Ovary (tissue), 9 donors: Measurements from ENCODE around the gene CENPN. TPM values are rescaled to one million over a fixed set of nuclear protein-coding genes. Genes with fewer than 3 reads are reported as not detected.

ENCODE experiments used
- DNase-seq, 5 donors: peaks; one replicate each; pipeline ENCODE4 v3.0.0-alpha.2; 2019 to 2020
- H3K27ac ChIP-seq, 2 donors: fragments of 200-600 bp; one replicate each; pipeline versions ENCODE4 v1.5.1 to v1.8.0; 2019 to 2022
- H3K27me3 ChIP-seq: fragments of 200-600 bp; one replicate; pipeline ENCODE4 v1.8.0; 2022
- H3K36me3 ChIP-seq: fragments of 200-600 bp; sonication (generic); one replicate; pipeline ENCODE4 v1.5.1; 2019
- H3K4me1 ChIP-seq: one replicate; pipeline ENCODE4 v1.8.1; 2013; ENCODE audit warnings: mild to moderate bottlenecking, moderate library complexity; ENCODE audit not compliant: insufficient read depth
- H3K4me3 ChIP-seq: fragments of 200-600 bp; sonication (generic); one replicate; pipeline ENCODE4 v1.5.1; 2017
- H3K9me3 ChIP-seq, 2 donors: fragments of 200-600 bp in 1 of 2; sonication (generic) in 1 of 2; one replicate each; pipeline versions ENCODE4 v1.5.1 to v1.8.1; 2013 to 2019; ENCODE audit warnings: mild to moderate bottlenecking in 1 of 2, moderate library complexity in 1 of 2
- CTCF ChIP-seq, 3 donors: fragments of 450-650 bp in 2 of 3; fragments of 200-600 bp in 1 of 3; IDR thresholded peaks; one replicate each; pipeline versions ENCODE4 v1.5.1 to v1.8.0; 2016 to 2022; ENCODE audit warnings: antibody characterized with exemption in 3 of 3, mild to moderate bottlenecking in 1 of 3
- EP300 ChIP-seq: sonication (generic); formaldehyde crosslinking; IDR thresholded peaks from one replicate; pipeline ENCODE4 v1.6.1; 2017; ENCODE audit warnings: antibody characterized with exemption
- POLR2A ChIP-seq: fragments of 450-650 bp; IDR thresholded peaks from one replicate; pipeline ENCODE4 v1.6.1; 2017; ENCODE audit warnings: antibody characterized with exemption, mild to moderate bottlenecking, moderate library complexity
- WGBS, 3 donors: extraction: QIAGEN DNeasy Blood & Tissue Kit in 1 of 3; methylation state at CpG; one replicate each; pipeline versions ENCODE4 v1.1.5 to v1.1.7; 2013 to 2017; 5-methylcytosine and 5-hydroxymethylcytosine counted together
- intact Hi-C, 4 donors: fragments of 100-400 bp; cut with DNase I; formaldehyde crosslinking; loops; one replicate each; pipeline versions ENCODE4 v1.11.0 to v1.15.1; 2022 to 2023
- polyA plus RNA-seq, 2 donors: library from polyadenylated mRNA; stranded (reverse); fragments of 200-250 nt in 1 of 2; fragments of 350-450 nt in 1 of 2; fragmentation: Illumina TruSeq in 1 of 2; extraction: RNeasy Lipid Tissue Mini Kit (QIAGEN cat#74804) in 1 of 2; gene quantifications; one replicate each; pipeline ENCODE4 v1.2.3, GENCODE V29; 2013 to 2014
- total RNA-seq, 7 donors: library from RNA; depleted of rRNA in 2 of 7; stranded (reverse); fragments of >200 nt in 2 of 7; fragmentation: NEBNext Ultra II Directional in 3 of 7; extraction: Animal tissue kit (Norgen Biotek cat#: 25700) in 3 of 7; gene quantifications; one replicate each; pipeline versions ENCODE4 v1.1.0 to v1.2.4, GENCODE V29; 2016 to 2023
- donor health status: DM: no; HTN: no; CAD: no; lungs with moderate emphysema.
- donor health status: DM: no; HTN: no; CAD: no.
- donor health status: Bipolar disorder and iron deficiency.
- donor health status: DM: yes; HTN: yes; CAD: no.
- donor health status: DM: no; HTN: no; CAD: no.
- donor health status: DM: yes; HTN: yes; CAD: no.

The CENPN gene
- total and polyA plus RNA-seq, 9 donors, result 1.4 to 8.2 (median 2.8) TPM

- Histone ChIP-seq H3K27ac (no peak overlapping the region), H3K4me1 (peaks cover 7% of the 10 kb centered on the region), H3K36me3 (no peaks in the 10 kb centered on the region), H3K27me3 (no peaks in the 10 kb centered on the region), H3K4me3 (no peak overlapping the region), H3K9me3 (no peaks in the 10 kb centered on the region)
- intact Hi-C loops, result no loop called here
- DNase-seq, result no peak
- TF ChIP-seq CTCF (IDR thresholded peaks at IDR 0.05) (no peak), EP300 (no peak), POLR2A (no peak)
- WGBS, 3 donors, result 94 to 96% (median 95%) methylated on average over 2 of the region's 2 CpGs
Observed at GRCh38 chr16:81040131-81040530, 33.1 kb downstream of the CENPN start.

GRCh38 chr16:81040842-81041241, 33.8 kb downstream of the CENPN start:
- WGBS, 3 donors, result 69 to 72% (median 71%) methylated on average over 5 of the region's 5 CpGs
- no peaks in the 10 kb centered on the region for H3K36me3 ChIP-seq
- intact Hi-C loops, result no loop called here

GRCh38 chr16:81041696-81042095, 34.7 kb downstream of the CENPN start:
- intact Hi-C loops, result no loop called here
- WGBS, 3 donors, result 92 to 93% (median 93%) methylated on average over 4 of the region's 4 CpGs

More at GRCh38 chr16:81040842-81041241, 33.8 kb downstream of the CENPN start:
- TF ChIP-seq POLR2A (no peak), EP300 (no peak), CTCF (IDR thresholded peaks at IDR 0.05) (no peak)
- Histone ChIP-seq H3K9me3 (no peaks in the 10 kb centered on the region), H3K4me3 (no peak overlapping the region), H3K27me3 (no peaks in the 10 kb centered on the region), H3K27ac (no peak overlapping the region), H3K4me1 (peaks cover 4% of the 10 kb centered on the region)
- no peak for DNase-seq

GRCh38 chr16:81042821-81043220, 35.8 kb downstream of the CENPN start:
- intact Hi-C loops, result no loop called here
- Histone ChIP-seq H3K4me3 (no peak overlapping the region), H3K4me1 (peaks cover 1% of the 10 kb centered on the region), H3K9me3 (no peaks in the 10 kb centered on the region), H3K36me3 (no peaks in the 10 kb centered on the region), H3K27me3 (no peaks in the 10 kb centered on the region), H3K27ac (no peak overlapping the region)
- 95 to 98% (median 97%) methylated on average over 2 of the region's 2 CpGs for WGBS, 3 donors
- no peak for TF ChIP-seq POLR2A
- no peak for DNase-seq

More at GRCh38 chr16:81041696-81042095, 34.7 kb downstream of the CENPN start:
- Histone ChIP-seq H3K4me3 (no peak overlapping the region), H3K27me3 (no peaks in the 10 kb centered on the region), H3K4me1 (peaks cover 4% of the 10 kb centered on the region), H3K36me3 (no peaks in the 10 kb centered on the region), H3K9me3 (no peaks in the 10 kb centered on the region), H3K27ac (no peak overlapping the region)
- no peak for DNase-seq
- no peak for TF ChIP-seq CTCF (IDR thresholded peaks at IDR 0.05)
- TF ChIP-seq POLR2A, result no peak
- TF ChIP-seq EP300, result no peak

GRCh38 chr16:81053761-81054160, 46.7 kb downstream of the CENPN start:
- intact Hi-C loops, result no loop called here
- TF ChIP-seq CTCF (IDR thresholded peaks at IDR 0.05) (no peak), EP300 (no peak), POLR2A (no peak)
- H3K27me3 ChIP-seq, result no peaks in the 10 kb centered on the region
- DNase-seq, result no peak
- no peaks in the 10 kb centered on the region for H3K9me3 ChIP-seq
- WGBS, 3 donors, result 75 to 81% (median 81%) methylated on average over 11 of the region's 11 CpGs
- no peaks in the 10 kb centered on the region for H3K36me3 ChIP-seq
- H3K27ac ChIP-seq, result no peak overlapping the region
- H3K4me1 ChIP-seq, result no peaks in the 10 kb centered on the region
- H3K4me3 ChIP-seq, result no peak overlapping the region
